ENCODE data around the gene NCAM2. TPM values are rescaled to one million over a fixed set of nuclear protein-coding genes. Genes with fewer than 3 reads are reported as not detected.

NCAM2 gene
- total RNA-seq, 1 experiment from 2014 or later = not detected

DNA sequence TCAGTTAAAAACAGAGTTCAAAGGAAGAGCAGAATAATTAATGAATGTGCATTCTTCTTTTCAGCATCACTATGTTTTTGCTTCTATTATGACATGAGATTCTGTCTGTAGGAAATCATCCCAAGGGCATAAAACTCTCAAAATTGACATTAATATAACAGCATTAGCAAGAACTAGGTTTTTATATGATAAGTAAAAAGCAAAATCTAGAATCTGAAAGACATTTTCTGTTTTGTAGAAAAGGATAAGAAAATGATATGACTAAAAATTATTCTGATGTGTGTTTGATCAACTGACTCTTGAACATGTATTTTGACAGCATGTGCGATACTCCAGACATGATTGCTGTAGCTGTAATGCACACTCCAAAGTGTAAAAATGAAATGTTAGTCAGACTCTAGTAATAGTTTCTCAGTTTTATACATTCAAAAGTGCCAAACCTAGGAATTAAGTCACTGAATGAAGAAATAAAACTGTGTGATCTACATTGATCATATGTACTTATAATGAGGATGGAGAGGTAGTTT lies 197.3 kb downstream of the NCAM2 start:
- Histone ChIP-seq H3K4me1 (ENCODE audit: control insufficient read depth in 1 of 2, insufficient read depth in 2 of 2, low read length in 2 of 2) (no peaks in the 10 kb centered on the region), H3K9ac (ENCODE audit: low read length) (no peak overlapping the region), H2AFZ (ENCODE audit: low read depth, low read length, poor library complexity, severe bottlenecking) (no peak overlapping the region), H3K4me2 (ENCODE audit: low read length) (no peak overlapping the region), H3K36me3 (ENCODE audit: control insufficient read depth in 1 of 2, insufficient read depth in 2 of 2, low read length in 2 of 2) (no peaks in the 10 kb centered on the region), H3K79me2 (ENCODE audit: insufficient read depth, low read length) (no peaks in the 10 kb centered on the region), H3K9me3 (ENCODE audit: control insufficient read depth in 1 of 2, insufficient read depth in 1 of 2, low read depth in 1 of 2, low read length in 2 of 2) (peaks cover 6 to 15% of the 10 kb centered on the region in 2 experiments; a peak in 2 of 4 replicates), H3K27me3 (ENCODE audit: insufficient read depth, low read length) (no peaks in the 10 kb centered on the region), H3K9me2 (ENCODE audit: insufficient read depth) (no peaks in the 10 kb centered on the region), H3K27ac (ENCODE audit: low read depth, low read length) (no peak overlapping the region), H3K4me3 (replicated peaks in 1 of 2; ENCODE audit: low read depth in 1 of 2, low read length in 2 of 2) (no peak overlapping the region), H4K20me1 (ENCODE audit: insufficient read depth) (no peaks in the 10 kb centered on the region)
- TF ChIP-seq ZNF274 (IDR thresholded peaks at IDR 0.05; ENCODE audit: low read depth, low read length) (no peak), JUND (IDR thresholded peaks at IDR 0.05) (no peak), EZH2 (IDR thresholded peaks at IDR 0.05) (no peak), POLR2AphosphoS5 (IDR thresholded peaks at IDR 0.05; ENCODE audit: low read depth, low read length) (no peak), ELF1 (IDR thresholded peaks at IDR 0.05; ENCODE audit: borderline replicate concordance, low read depth) (no peak), SIN3A (IDR thresholded peaks at IDR 0.05; ENCODE audit: low read depth) (no peak), ZFX (IDR thresholded peaks at IDR 0.05) (no peak), TCF7L2 (IDR thresholded peaks at IDR 0.05; ENCODE audit: borderline replicate concordance, extremely low read depth, insufficient read depth, insufficient read length) (no peak), CTCF (IDR thresholded peaks at IDR 0.05 in 2 of 3, conservative IDR thresholded peaks at IDR 0.05 in 1 of 3; ENCODE audit: borderline replicate concordance in 1 of 3, insufficient read depth in 1 of 3, low read depth in 2 of 3, low read length in 2 of 3) (no peak), ATF3 (IDR thresholded peaks at IDR 0.05) (no peak), SRF (IDR thresholded peaks at IDR 0.05; ENCODE audit: low read depth) (no peak), SP1 (IDR thresholded peaks at IDR 0.05; ENCODE audit: low read depth) (no peak), EZH2phosphoT487 (IDR thresholded peaks at IDR 0.05; ENCODE audit: borderline replicate concordance) (no peak), RAD21 (IDR thresholded peaks at IDR 0.05; ENCODE audit: low read depth) (no peak)
- TF ChIP-seq, protein P1, sequence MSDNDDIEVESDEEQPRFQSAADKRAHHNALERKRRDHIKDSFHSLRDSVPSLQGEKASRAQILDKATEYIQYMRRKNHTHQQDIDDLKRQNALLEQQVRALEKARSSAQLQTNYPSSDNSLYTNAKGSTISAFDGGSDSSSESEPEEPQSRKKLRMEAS (IDR thresholded peaks at IDR 0.05) = no peak
- ChIA-PET POLR2A (no interaction called here), CTCF (no interaction called here), RAD21 (ENCODE audit: low non-redundant PET in 1 of 2, low total read pairs in 2 of 2, uncharacterized antibody in 2 of 2, unreplicated experiment in 2 of 2) (no interaction called here)
- intact Hi-C loops (cut with micrococcal nuclease) = no loop called here
- ATAC-seq (no peak), DNase-seq (ENCODE audit: low read depth, low spot score) (no peak)
- BruUV-seq (replicated peaks) = no TSS peak

Measured in HCT116 (cell line).